IMR-90 (cell line): ENCODE results near the gene TRPV4. TPM values are rescaled to one million over a fixed set of nuclear protein-coding genes. Genes with fewer than 3 reads are reported as not detected.

Source experiments
- ATAC-seq: fragments of 200-7000 bp; cut with Tn5 transposase; 2 replicates; pipeline ENCODE4 v1.9.1; 2020; ENCODE audit warnings: low read depth, mild to moderate bottlenecking, moderate library complexity
- BruUV-seq: library from RNA; stranded (reverse); fragments of 400-500 nt; replicated peaks from 2 replicates; lab custom pipeline; 2021; lab: Mats Ljungman, UMichigan
- CTCF ChIA-PET: fragments of 300-600 bp; formaldehyde crosslinking; extraction: SDS; loops from one replicate; lab custom pipeline; 2021; ENCODE audit warnings: antibody characterized with exemption; lab: Yijun Ruan, JAX
- POLR2A ChIA-PET: fragments of 300-600 bp; sonication (Branson Sonifier 250); formaldehyde crosslinking; loops from one replicate; lab custom pipeline; 2022; ENCODE audit warnings: antibody characterized with exemption; ENCODE audit not compliant: unreplicated experiment; lab: Charles Lee
- DNase-seq: peaks from one replicate; pipeline ENCODE4 v3.0.0; 2013
- H2AFZ ChIP-seq: replicated peaks from 2 replicates; pipeline ENCODE3; 2013; ENCODE audit warnings: low read length, mild to moderate bottlenecking; ENCODE audit not compliant: poor library complexity
- H2AK5ac ChIP-seq: 2 replicates; pipeline ENCODE4 v1.6.1; 2013; ENCODE audit warnings: low read depth, low read length, inconsistent platforms
- H2AK9ac ChIP-seq: replicated peaks from 2 replicates; pipeline ENCODE3; 2013; ENCODE audit warnings: mild to moderate bottlenecking, low read depth, low read length, moderate library complexity; ENCODE audit not compliant: poor library complexity
- H2BK120ac ChIP-seq: 2 replicates; pipeline ENCODE4 v1.6.1; 2013; ENCODE audit warnings: low read depth, low read length, inconsistent platforms
- H2BK15ac ChIP-seq: 3 replicates; pipeline ENCODE4 v1.6.1; 2013; ENCODE audit warnings: low read depth, low read length, inconsistent platforms
- H2BK20ac ChIP-seq: 2 replicates; pipeline ENCODE4 v1.6.1; 2013; ENCODE audit warnings: low read depth, mild to moderate bottlenecking, inconsistent platforms, low read length, moderate library complexity
- H2BK5ac ChIP-seq: 2 replicates; pipeline ENCODE4 v1.6.1; 2013; ENCODE audit warnings: mild to moderate bottlenecking, low read depth, low read length, inconsistent platforms; ENCODE audit not compliant: poor library complexity, severe bottlenecking
- H3K14ac ChIP-seq: replicated peaks from 2 replicates; pipeline ENCODE4 v1.6.1; 2013; ENCODE audit warnings: low read depth, low read length, inconsistent platforms
- H3K18ac ChIP-seq: 2 replicates; pipeline ENCODE4 v1.6.1; 2013; ENCODE audit warnings: low read depth, low read length, control low read depth
- H3K23ac ChIP-seq: 2 replicates; pipeline ENCODE4 v1.6.1; 2013; ENCODE audit warnings: low read depth, low read length, inconsistent platforms
- H3K27ac ChIP-seq: 2 replicates; pipeline ENCODE4 v1.5.1; 2013; ENCODE audit warnings: mild to moderate bottlenecking, control low read depth, low read length; ENCODE audit not compliant: insufficient read depth
- H3K27me3 ChIP-seq: 2 replicates; pipeline ENCODE4 v1.6.1; 2013; ENCODE audit warnings: low read length; ENCODE audit not compliant: control insufficient read depth, insufficient read depth
- H3K36me3 ChIP-seq: 2 replicates; pipeline ENCODE4 v1.6.1; 2013; ENCODE audit warnings: low read length, mixed read lengths; ENCODE audit not compliant: control insufficient read depth, insufficient read depth
- H3K4ac ChIP-seq: 2 replicates; pipeline ENCODE4 v1.6.1; 2013; ENCODE audit warnings: low read depth, low read length, inconsistent platforms
- H3K4me1 ChIP-seq: 2 replicates; pipeline ENCODE4 v1.6.1; 2013; ENCODE audit warnings: low read length, mixed read lengths; ENCODE audit not compliant: control insufficient read depth, insufficient read depth
- H3K4me2 ChIP-seq: 2 replicates; pipeline ENCODE4 v1.6.1; 2013; ENCODE audit warnings: low read depth, mild to moderate bottlenecking, control low read depth, low read length, moderate library complexity
- H3K4me3 ChIP-seq: 2 replicates; pipeline ENCODE4 v1.5.1; 2013; ENCODE audit warnings: low read depth, mild to moderate bottlenecking, control low read depth, low read length, moderate library complexity; ENCODE audit not compliant: insufficient read depth
- H3K56ac ChIP-seq: 2 replicates; pipeline ENCODE4 v1.6.1; 2013; ENCODE audit warnings: low read length, inconsistent platforms; ENCODE audit not compliant: insufficient read depth; ENCODE audit errors: extremely low read depth
- H3K79me1 ChIP-seq, 2 experiments: 2 replicates each; pipeline ENCODE4 v1.6.1; 2013; ENCODE audit warnings: low read length in 2 of 2, inconsistent platforms in 1 of 2, low read depth in 1 of 2
- H3K9ac ChIP-seq: 2 replicates; pipeline ENCODE4 v1.6.1; 2013; ENCODE audit warnings: low read depth, low read length, control low read depth
- H3K9me1 ChIP-seq: 2 replicates; pipeline ENCODE4 v1.6.1; 2013; ENCODE audit warnings: low read length, inconsistent platforms; ENCODE audit not compliant: insufficient read depth
- H3K9me3 ChIP-seq: 2 replicates; pipeline ENCODE4 v1.6.1; 2013; ENCODE audit warnings: low read length; ENCODE audit not compliant: control insufficient read depth, insufficient read depth
- H4K20me1 ChIP-seq: 2 replicates; pipeline ENCODE4 v1.6.1; 2013; ENCODE audit warnings: low read length, inconsistent platforms; ENCODE audit not compliant: insufficient read depth
- H4K5ac ChIP-seq: 2 replicates; pipeline ENCODE4 v1.6.1; 2013; ENCODE audit warnings: mild to moderate bottlenecking, low read depth, low read length, control low read depth
- H4K8ac ChIP-seq, 2 experiments: 2 replicates each; pipeline ENCODE4 v1.6.1; 2013; ENCODE audit warnings: low read depth in 2 of 2, low read length in 2 of 2, control low read depth in 1 of 2, inconsistent platforms in 1 of 2
- H4K91ac ChIP-seq: 2 replicates; pipeline ENCODE4 v1.6.1; 2013; ENCODE audit warnings: low read depth, low read length, inconsistent platforms; ENCODE audit not compliant: insufficient read depth
- CTCF ChIP-seq: conservative IDR thresholded peaks from 2 replicates; pipeline ENCODE4 v1.5.1; 2012; ENCODE audit warnings: mild to moderate bottlenecking, low read depth, low read length, improper control_type of control experiment
- ELK1 ChIP-seq: fragments of 150-350 bp; IDR thresholded peaks from 2 replicates; pipeline ENCODE4 v1.6.1; 2016; ENCODE audit warnings: low read depth, mild to moderate bottlenecking, low read length, moderate library complexity, borderline replicate concordance
- FOS ChIP-seq: fragments of 150-350 bp; IDR thresholded peaks from 2 replicates; pipeline ENCODE4 v1.6.1; 2016; ENCODE audit warnings: low read depth, low read length
- MAFK ChIP-seq: IDR thresholded peaks from 2 replicates; pipeline ENCODE4 v1.6.1; 2012; ENCODE audit warnings: low read depth, low read length, improper control_type of control experiment
- MAZ ChIP-seq: IDR thresholded peaks from 2 replicates; pipeline ENCODE4 v1.6.1; 2012; ENCODE audit warnings: low read depth, mild to moderate bottlenecking, low read length, improper control_type of control experiment, moderate library complexity, borderline replicate concordance
- MXI1 ChIP-seq: IDR thresholded peaks from 2 replicates; pipeline ENCODE4 v1.6.1; 2012; ENCODE audit warnings: low read depth, mild to moderate bottlenecking, low read length, moderate library complexity, borderline replicate concordance
- NFE2L2 ChIP-seq: fragments of 150-350 bp; IDR thresholded peaks from 2 replicates; pipeline ENCODE4 v1.6.1; 2016; ENCODE audit warnings: low read depth, mild to moderate bottlenecking, low read length
- POLR2A ChIP-seq: IDR thresholded peaks from 2 replicates; pipeline ENCODE4 v1.6.1; 2012; ENCODE audit warnings: mild to moderate bottlenecking, low read depth, low read length
- RCOR1 ChIP-seq: IDR thresholded peaks from 2 replicates; pipeline ENCODE4 v1.6.1; 2012; ENCODE audit warnings: mild to moderate bottlenecking, low read length, improper control_type of control experiment; ENCODE audit not compliant: insufficient replicate concordance
- SMC3 ChIP-seq: fragments of 150-350 bp; IDR thresholded peaks from 2 replicates; pipeline ENCODE4 v1.6.1; 2016; ENCODE audit warnings: low read depth, mild to moderate bottlenecking, antibody characterized with exemption, low read length, moderate library complexity
- USF2 ChIP-seq: fragments of 150-350 bp; IDR thresholded peaks from 2 replicates; pipeline ENCODE4 v1.6.1; 2017; ENCODE audit warnings: mild to moderate bottlenecking, antibody characterized with exemption, low read length, low read depth
- WGBS, 2 experiments: methylation state at CpG; one replicate each; pipeline versions ENCODE4 v1.1.5 to v1.1.7; 2013; ENCODE audit warnings: missing lambda C conversion rate in 2 of 2; ENCODE audit not compliant: insufficient read length in 1 of 2; ENCODE audit errors: extremely low coverage in 2 of 2; 5-methylcytosine and 5-hydroxymethylcytosine counted together
- dilution Hi-C: fragments of 300-500 bp; cut with HindIII; formaldehyde crosslinking; loops from one replicate; pipeline ENCODE4 v1.14.3; 2018; ENCODE audit warnings: low sequenced_read_pairs; ENCODE audit not compliant: unreplicated experiment
- in situ Hi-C: fragments of 300-500 bp; cut with MboI; formaldehyde crosslinking; loops from 3 replicates; pipeline ENCODE4 v1.14.3; 2019; ENCODE audit warnings: low sequenced_read_pairs, inconsistent platforms, mixed read lengths
- intact Hi-C: fragments of 100-400 bp; cut with micrococcal nuclease; formaldehyde crosslinking; loops from 2 replicates; pipeline ENCODE4 v1.10.0; 2022
- polyA plus RNA-seq, 3 experiments: library from polyadenylated mRNA; depleted of rRNA; stranded (reverse); fragments of >200 nt; gene quantifications; 2 replicates each; pipeline ENCODE4 v1.2.3, GENCODE V29; 2012; ENCODE audit warnings: low replicate concordance in 1 of 3
- total RNA-seq: library from RNA; depleted of rRNA; stranded (reverse); fragments of >200 nt; gene quantifications from 2 replicates; pipeline ENCODE4 v1.2.3, GENCODE V29; 2012

Gene TRPV4
- total and polyA plus RNA-seq, 2 of the 4 experiments (the other 2 are of a cell fraction), result 1.1 to 6.1 TPM

- Histone ChIP-seq H3K14ac (no peak overlapping the region), H2AK5ac (no peak overlapping the region), H3K18ac (no peak overlapping the region), H3K4me1 (no peaks in the 10 kb centered on the region), H3K4me2 (no peak overlapping the region), H2BK120ac (no peak overlapping the region), H3K56ac (no peak overlapping the region), H4K8ac (no peak overlapping the region), H3K9ac (no peak overlapping the region), H2AFZ (no peak overlapping the region), H4K20me1 (no peaks in the 10 kb centered on the region), H3K23ac (no peak overlapping the region), H2BK20ac (no peak overlapping the region), H3K9me3 (peaks cover 2% of the 10 kb centered on the region; the same call in 1 of the 2 replicates), H3K27ac (no peak overlapping the region), H3K4ac (no peak overlapping the region), H4K91ac (no peak overlapping the region), H3K9me1 (no peaks in the 10 kb centered on the region), H3K36me3 (no peaks in the 10 kb centered on the region), H4K5ac (no peak overlapping the region), H3K79me1 (no peaks in the 10 kb centered on the region), H2BK15ac (no peak overlapping the region), H2AK9ac (no peak overlapping the region), H3K27me3 (peaks cover 13% of the 10 kb centered on the region; the same call in 1 of the 2 replicates), H2BK5ac (no peak overlapping the region), H3K4me3 (no peak overlapping the region)
- no TSS peak for BruUV-seq
- ChIA-PET CTCF (interaction anchor here (0.7 kb wide), 1 partner anchor 11 kb away, joined by 3 read pairs; no protein-coding TSS in a partner anchor), POLR2A (no interaction called here)
- dilution Hi-C loops (no loop called here), intact Hi-C loops (no loop called here), in situ Hi-C loops (no loop called here)
- TF ChIP-seq FOS, result no peak
- no peak for TF ChIP-seq POLR2A
- TF ChIP-seq ELK1, result no peak
- TF ChIP-seq NFE2L2, result no peak
- TF ChIP-seq USF2, result no peak
- TF ChIP-seq MXI1, result no peak
- TF ChIP-seq SMC3, result no peak
- TF ChIP-seq RCOR1, result no peak
- TF ChIP-seq CTCF, result no peak
- no peak for TF ChIP-seq MAZ
- no peak for TF ChIP-seq MAFK
- no peak for DNase-seq
- 83% methylated on average over 1 of the region's 3 CpGs; no CpG with 5 or more reads in 1 of the 2 experiments for whole genome bisulfite sequencing, 2 experiments
- ATAC-seq, result no peak
Observed at GRCh38 chr12:109764123-109764522, 69.1 kb downstream of the TRPV4 start.
